ENCODE data around the gene CDYL.

DNA sequence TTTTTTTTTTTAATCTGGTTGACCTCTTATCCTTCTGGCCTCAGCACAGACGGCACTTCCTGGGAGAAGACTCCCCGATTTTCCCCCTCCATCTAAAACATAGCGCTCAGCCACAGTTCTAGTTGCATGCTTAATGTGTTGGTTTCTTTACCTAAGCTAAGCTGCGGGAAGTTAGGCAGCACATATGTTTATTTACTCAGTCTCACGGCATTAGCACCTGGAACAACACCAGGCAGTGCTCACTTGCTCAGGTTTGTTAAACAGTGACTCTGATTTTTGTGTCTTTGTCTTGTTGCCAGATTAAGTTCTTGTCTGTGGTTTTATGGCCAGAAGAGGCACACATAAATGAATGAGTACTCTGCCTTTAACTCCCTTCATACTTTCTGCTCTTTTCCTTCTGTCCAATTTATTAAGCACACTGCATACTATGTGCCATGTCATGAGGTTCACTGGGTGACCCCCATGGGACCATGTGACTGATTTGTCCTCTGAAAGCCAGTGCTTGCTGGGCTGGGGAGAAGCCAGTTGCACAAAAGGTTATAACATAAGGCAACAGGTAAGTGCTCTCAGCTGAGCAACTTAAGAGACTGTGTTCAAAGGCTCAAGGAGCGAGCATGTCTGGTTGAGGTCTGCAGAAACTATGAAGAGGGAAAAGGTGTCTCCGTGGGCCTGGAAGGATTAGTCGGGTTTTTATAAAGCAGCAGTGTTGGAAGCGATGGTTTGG, 134.0 kb downstream of the CDYL start:
- TF ChIP-seq, protein P1, sequence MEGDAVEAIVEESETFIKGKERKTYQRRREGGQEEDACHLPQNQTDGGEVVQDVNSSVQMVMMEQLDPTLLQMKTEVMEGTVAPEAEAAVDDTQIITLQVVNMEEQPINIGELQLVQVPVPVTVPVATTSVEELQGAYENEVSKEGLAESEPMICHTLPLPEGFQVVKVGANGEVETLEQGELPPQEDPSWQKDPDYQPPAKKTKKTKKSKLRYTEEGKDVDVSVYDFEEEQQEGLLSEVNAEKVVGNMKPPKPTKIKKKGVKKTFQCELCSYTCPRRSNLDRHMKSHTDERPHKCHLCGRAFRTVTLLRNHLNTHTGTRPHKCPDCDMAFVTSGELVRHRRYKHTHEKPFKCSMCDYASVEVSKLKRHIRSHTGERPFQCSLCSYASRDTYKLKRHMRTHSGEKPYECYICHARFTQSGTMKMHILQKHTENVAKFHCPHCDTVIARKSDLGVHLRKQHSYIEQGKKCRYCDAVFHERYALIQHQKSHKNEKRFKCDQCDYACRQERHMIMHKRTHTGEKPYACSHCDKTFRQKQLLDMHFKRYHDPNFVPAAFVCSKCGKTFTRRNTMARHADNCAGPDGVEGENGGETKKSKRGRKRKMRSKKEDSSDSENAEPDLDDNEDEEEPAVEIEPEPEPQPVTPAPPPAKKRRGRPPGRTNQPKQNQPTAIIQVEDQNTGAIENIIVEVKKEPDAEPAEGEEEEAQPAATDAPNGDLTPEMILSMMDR (IDR thresholded peaks at IDR 0.05) = no peak
- TF ChIP-seq POLR2A (IDR thresholded peaks at IDR 0.05) = no peak

All from ovary (tissue), 3 donors.